Heart left ventricle (tissue), 13 donors: ENCODE data around the gene SETBP1.

Experiments
- POLR2A ChIP-seq, 2 donors: fragments of 450-650 bp; IDR thresholded peaks; one replicate each; pipeline ENCODE4 v1.6.1; 2017; ENCODE audit warnings: antibody characterized with exemption in 2 of 2, mild to moderate bottlenecking in 2 of 2, moderate library complexity in 2 of 2
- TF ChIP-seq, protein P1 (sequence below), 12 donors: fragments of 200-600 bp; sonication (generic) in 4 of 12; IDR thresholded peaks; one replicate each; pipeline versions ENCODE4 v1.5.0 to v1.8.0; 2018 to 2022; ENCODE audit warnings: antibody characterized with exemption in 12 of 12, mild to moderate bottlenecking in 5 of 12
- donor health status: ischemic (EF 13 %, LVEDD 7.1; RV severe dilation, severe dysfunction).
- donor health status: DM: no; HTN: yes; CAD: no.
- donor health status: DM: no; HTN: no; CAD: no.
- donor health status: ischemic (EF 25% LVEDD 6.9; RV normal size, moderate dysfunction).
- donor health status: ischemic (EF 25% LVEDD 5.7; RV mildly dilated, moderate dysfunction).
- donor health status: ischemic (EF 35%, LVEDD 5.7; RV mildly dilated, moderate dysfunction).
- donor health status: nonischemic (EF 11% LVEDD 7.7; RV severe dilation, severe dysfunction).
- donor health status: DM: yes; HTN: yes; CAD: no.
- donor health status: PGD.
- donor health status: ischemic (EF 29% LVEDD 5.4; RV normal size, mild dysfunction).
- donor health status: nonischemic (EF 23%, LVEDD 6.1; RV moderate dilation, normal function).

- TF ChIP-seq, protein P1, sequence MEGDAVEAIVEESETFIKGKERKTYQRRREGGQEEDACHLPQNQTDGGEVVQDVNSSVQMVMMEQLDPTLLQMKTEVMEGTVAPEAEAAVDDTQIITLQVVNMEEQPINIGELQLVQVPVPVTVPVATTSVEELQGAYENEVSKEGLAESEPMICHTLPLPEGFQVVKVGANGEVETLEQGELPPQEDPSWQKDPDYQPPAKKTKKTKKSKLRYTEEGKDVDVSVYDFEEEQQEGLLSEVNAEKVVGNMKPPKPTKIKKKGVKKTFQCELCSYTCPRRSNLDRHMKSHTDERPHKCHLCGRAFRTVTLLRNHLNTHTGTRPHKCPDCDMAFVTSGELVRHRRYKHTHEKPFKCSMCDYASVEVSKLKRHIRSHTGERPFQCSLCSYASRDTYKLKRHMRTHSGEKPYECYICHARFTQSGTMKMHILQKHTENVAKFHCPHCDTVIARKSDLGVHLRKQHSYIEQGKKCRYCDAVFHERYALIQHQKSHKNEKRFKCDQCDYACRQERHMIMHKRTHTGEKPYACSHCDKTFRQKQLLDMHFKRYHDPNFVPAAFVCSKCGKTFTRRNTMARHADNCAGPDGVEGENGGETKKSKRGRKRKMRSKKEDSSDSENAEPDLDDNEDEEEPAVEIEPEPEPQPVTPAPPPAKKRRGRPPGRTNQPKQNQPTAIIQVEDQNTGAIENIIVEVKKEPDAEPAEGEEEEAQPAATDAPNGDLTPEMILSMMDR (IDR thresholded peaks at IDR 0.05) = no peak
- no peak for TF ChIP-seq POLR2A (IDR thresholded peaks at IDR 0.05)
Observed at GRCh38 chr18:44801781-44802180, 121.1 kb downstream of the SETBP1 start.
